ENCODE measurements around the gene BACE2. TPM values are rescaled to one million over a fixed set of nuclear protein-coding genes. Genes with fewer than 3 reads are reported as not detected.
"Not testable (repeated sequence)": the region's sequence is repeated elsewhere in the genome, so short reads cannot be mapped to it uniquely, and the experiment has no call there.

BACE2 gene
- total RNA-seq, 1 experiment from 2014 or later, result 40.8 TPM

DNA sequence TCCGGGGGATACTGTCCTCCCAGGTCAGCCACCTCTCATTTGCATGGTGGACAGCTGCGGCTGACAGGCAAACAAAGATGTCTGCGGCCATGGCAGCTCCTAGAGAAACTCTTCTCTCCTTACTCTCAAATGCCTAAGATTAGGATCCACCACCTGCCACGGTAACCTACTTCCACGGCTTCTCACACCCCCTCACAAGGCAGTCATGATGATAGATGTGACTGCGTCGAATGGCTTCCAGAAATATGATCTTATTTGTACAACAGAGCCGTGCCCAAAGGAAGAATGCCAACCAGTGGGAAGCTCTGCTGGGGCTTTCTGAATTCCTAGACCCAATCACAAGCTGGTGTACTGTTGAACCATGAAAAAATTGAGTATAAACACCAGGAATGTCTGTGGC, 73.4 kb downstream of the BACE2 start:
- TF ChIP-seq, protein P1, sequence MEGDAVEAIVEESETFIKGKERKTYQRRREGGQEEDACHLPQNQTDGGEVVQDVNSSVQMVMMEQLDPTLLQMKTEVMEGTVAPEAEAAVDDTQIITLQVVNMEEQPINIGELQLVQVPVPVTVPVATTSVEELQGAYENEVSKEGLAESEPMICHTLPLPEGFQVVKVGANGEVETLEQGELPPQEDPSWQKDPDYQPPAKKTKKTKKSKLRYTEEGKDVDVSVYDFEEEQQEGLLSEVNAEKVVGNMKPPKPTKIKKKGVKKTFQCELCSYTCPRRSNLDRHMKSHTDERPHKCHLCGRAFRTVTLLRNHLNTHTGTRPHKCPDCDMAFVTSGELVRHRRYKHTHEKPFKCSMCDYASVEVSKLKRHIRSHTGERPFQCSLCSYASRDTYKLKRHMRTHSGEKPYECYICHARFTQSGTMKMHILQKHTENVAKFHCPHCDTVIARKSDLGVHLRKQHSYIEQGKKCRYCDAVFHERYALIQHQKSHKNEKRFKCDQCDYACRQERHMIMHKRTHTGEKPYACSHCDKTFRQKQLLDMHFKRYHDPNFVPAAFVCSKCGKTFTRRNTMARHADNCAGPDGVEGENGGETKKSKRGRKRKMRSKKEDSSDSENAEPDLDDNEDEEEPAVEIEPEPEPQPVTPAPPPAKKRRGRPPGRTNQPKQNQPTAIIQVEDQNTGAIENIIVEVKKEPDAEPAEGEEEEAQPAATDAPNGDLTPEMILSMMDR (conservative IDR thresholded peaks at IDR 0.05), result no peak
- TF ChIP-seq EZH2 (IDR thresholded peaks at IDR 0.05; ENCODE audit: low read depth), result no peak
- H4K20me1 ChIP-seq (ENCODE audit: insufficient read depth), result no peaks in the 10 kb centered on the region
- H3K79me2 ChIP-seq (ENCODE audit: low read depth), result no peaks in the 10 kb centered on the region
- no peaks in the 10 kb centered on the region for H3K4me1 ChIP-seq (replicated peaks; ENCODE audit: insufficient read depth)
- ChIA-PET POLR2A (ENCODE audit: unreplicated experiment) (interaction anchor here (0.6 kb wide), 1 partner anchor 70 kb away, joined by 3 read pairs; no protein-coding TSS in a partner anchor), CTCF (no interaction called here)
- H3K4me2 ChIP-seq, result no peak overlapping the region
- H3K27me3 ChIP-seq (ENCODE audit: insufficient read depth, low read depth), result no peaks in the 10 kb centered on the region
- no peaks in the 10 kb centered on the region for H3K9me3 ChIP-seq (ENCODE audit: insufficient read depth, low read depth)
- no peaks in the 10 kb centered on the region for H3K36me3 ChIP-seq (ENCODE audit: low read depth)
- no peak for DNase-seq
- no peak overlapping the region for H3K27ac ChIP-seq
- H2AFZ ChIP-seq, result no peak overlapping the region
- H3K9me2 ChIP-seq (ENCODE audit: insufficient read depth), result no peaks in the 10 kb centered on the region
- BruUV-seq (replicated peaks), result no TSS peak
- intact Hi-C loops (cut with micrococcal nuclease; ENCODE audit: unreplicated experiment), result no loop called here
- H3F3A ChIP-seq (ENCODE audit: insufficient read depth, low read depth), result no peaks in the 10 kb centered on the region
- no peak overlapping the region for H3K4me3 ChIP-seq

DNA sequence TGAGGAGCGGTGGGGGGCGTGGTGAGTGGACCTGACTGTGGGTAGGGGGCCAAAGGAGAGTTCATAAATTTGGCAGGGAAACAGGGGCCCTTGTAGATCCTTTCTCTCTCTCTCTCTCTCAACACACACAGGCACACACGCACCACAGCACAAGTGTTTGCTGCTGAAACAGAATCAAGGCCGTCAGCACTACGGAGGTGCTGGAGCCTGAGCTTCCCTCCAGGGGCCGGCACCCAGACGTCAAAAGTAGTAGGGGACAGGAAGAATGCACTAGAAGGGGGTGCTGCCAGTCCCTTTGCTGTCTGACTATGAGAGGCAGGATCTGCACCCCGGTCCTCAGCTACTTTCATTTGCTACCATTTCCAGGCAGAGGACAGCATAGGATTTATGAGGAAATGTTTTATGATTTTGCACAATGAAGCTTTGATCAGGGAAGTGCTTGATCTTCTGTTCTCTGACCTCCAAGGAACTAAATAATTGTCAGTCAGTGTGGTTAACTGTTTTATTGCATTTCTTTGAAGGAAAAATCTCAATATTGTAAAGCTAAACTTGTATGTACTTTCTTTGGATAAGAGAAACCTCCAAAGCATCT, 74.4 kb downstream of the BACE2 start:
- no peak overlapping the region for H3K4me3 ChIP-seq
- H3K4me1 ChIP-seq (replicated peaks; ENCODE audit: insufficient read depth), result no peaks in the 10 kb centered on the region
- POLR2A ChIA-PET (ENCODE audit: unreplicated experiment), result no interaction called here
- H3K79me2 ChIP-seq (ENCODE audit: low read depth), result no peaks in the 10 kb centered on the region
- no peaks in the 10 kb centered on the region for H3F3A ChIP-seq (ENCODE audit: insufficient read depth, low read depth)
- H3K27ac ChIP-seq, result no peak overlapping the region
- TF ChIP-seq, protein P1 (conservative IDR thresholded peaks at IDR 0.05), result no peak
- TF ChIP-seq EZH2 (IDR thresholded peaks at IDR 0.05; ENCODE audit: low read depth), result no peak
- H4K20me1 ChIP-seq (ENCODE audit: insufficient read depth), result no peaks in the 10 kb centered on the region
- no TSS peak for BruUV-seq (replicated peaks)
- H3K9me2 ChIP-seq (ENCODE audit: insufficient read depth), result no peaks in the 10 kb centered on the region
- H3K36me3 ChIP-seq (ENCODE audit: low read depth), result no peaks in the 10 kb centered on the region
- intact Hi-C loops (cut with micrococcal nuclease; ENCODE audit: unreplicated experiment), result no loop called here
- no peak for DNase-seq
- H3K9me3 ChIP-seq (ENCODE audit: insufficient read depth, low read depth), result no peaks in the 10 kb centered on the region
- H2AFZ ChIP-seq, result no peak overlapping the region
- no peaks in the 10 kb centered on the region for H3K27me3 ChIP-seq (ENCODE audit: insufficient read depth, low read depth)
- CTCF ChIA-PET, result no interaction called here
- H3K4me2 ChIP-seq, result no peak overlapping the region

DNA sequence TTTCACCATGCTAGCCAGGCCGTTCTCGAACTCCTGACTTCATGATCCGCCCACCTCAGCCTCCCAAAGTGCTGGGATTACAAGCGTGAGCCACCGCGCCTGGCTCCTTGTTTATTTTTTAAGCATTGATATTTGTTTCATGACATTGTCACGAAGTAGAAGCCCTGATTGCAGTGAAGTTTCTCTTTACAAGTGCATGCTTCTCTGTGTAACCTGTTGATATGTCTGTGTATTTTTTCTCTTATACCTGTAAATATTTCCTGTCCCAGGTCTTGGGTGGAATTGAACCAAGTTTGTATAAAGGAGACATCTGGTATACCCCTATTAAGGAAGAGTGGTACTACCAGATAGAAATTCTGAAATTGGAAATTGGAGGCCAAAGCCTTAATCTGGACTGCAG, 75.1 kb downstream of the BACE2 start:
- Histone ChIP-seq H2AFZ (no peak overlapping the region), H3K4me3 (no peak overlapping the region), H3K4me2 (no peak overlapping the region), H3K27ac (no peak overlapping the region), H3K9me3 (ENCODE audit: insufficient read depth, low read depth) (no peaks in the 10 kb centered on the region), H3F3A (ENCODE audit: insufficient read depth, low read depth) (no peaks in the 10 kb centered on the region), H4K20me1 (ENCODE audit: insufficient read depth) (no peaks in the 10 kb centered on the region), H3K36me3 (ENCODE audit: low read depth) (no peaks in the 10 kb centered on the region), H3K79me2 (ENCODE audit: low read depth) (no peaks in the 10 kb centered on the region), H3K9me2 (ENCODE audit: insufficient read depth) (no peaks in the 10 kb centered on the region), H3K27me3 (ENCODE audit: insufficient read depth, low read depth) (no peaks in the 10 kb centered on the region), H3K4me1 (replicated peaks; ENCODE audit: insufficient read depth) (no peaks in the 10 kb centered on the region)
- intact Hi-C loops (cut with micrococcal nuclease; ENCODE audit: unreplicated experiment), result no loop called here
- no peak for DNase-seq
- BruUV-seq (replicated peaks), result no TSS peak
- no peak for TF ChIP-seq EZH2 (IDR thresholded peaks at IDR 0.05; ENCODE audit: low read depth)
- TF ChIP-seq, protein P1 (conservative IDR thresholded peaks at IDR 0.05), result no peak
- POLR2A ChIA-PET (ENCODE audit: unreplicated experiment), result interaction anchor here (0.6 kb wide), 1 partner anchor 1070 kb away, joined by 3 read pairs; no protein-coding TSS in a partner anchor
- CTCF ChIA-PET, result no interaction called here

DNA sequence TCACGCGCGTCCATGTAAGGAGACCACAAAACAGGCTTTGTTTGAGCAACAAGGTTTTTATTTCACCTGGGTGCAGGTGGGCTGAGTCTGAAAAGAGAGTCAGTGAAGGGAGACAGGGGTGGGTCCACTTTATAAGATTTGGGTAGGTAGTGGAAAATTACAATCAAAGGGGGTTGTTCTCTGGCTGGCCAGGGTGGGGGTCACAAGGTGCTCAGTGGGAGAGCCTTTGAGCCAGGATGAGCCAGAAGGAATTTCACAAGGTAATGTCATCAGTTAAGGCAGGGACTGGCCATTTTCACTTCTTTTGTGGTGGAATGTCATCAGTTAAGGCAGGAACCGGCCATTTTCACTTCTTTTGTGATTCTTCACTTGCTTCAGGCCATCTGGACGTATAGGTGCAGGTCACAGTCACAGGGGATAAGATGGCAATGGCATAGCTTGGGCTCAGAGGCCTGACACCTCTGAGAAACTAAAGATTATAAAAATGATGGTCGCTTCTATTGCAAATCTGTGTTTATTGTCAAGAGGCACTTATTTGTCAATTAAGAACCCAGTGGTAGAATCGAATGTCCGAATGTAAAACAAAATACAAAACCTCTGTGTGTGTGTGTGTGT, 76.4 kb downstream of the BACE2 start:
- POLR2A ChIA-PET (ENCODE audit: unreplicated experiment); H4K20me1 ChIP-seq (ENCODE audit: insufficient read depth); H3K27me3 ChIP-seq (ENCODE audit: insufficient read depth, low read depth); H3K9me3 ChIP-seq (ENCODE audit: insufficient read depth, low read depth); DNase-seq; CTCF ChIA-PET; H3K4me1 ChIP-seq (replicated peaks; ENCODE audit: insufficient read depth); H3K4me3 ChIP-seq; H3K36me3 ChIP-seq (ENCODE audit: low read depth); H3K4me2 ChIP-seq; H2AFZ ChIP-seq; H3K27ac ChIP-seq; intact Hi-C loops (cut with micrococcal nuclease; ENCODE audit: unreplicated experiment); H3K9me2 ChIP-seq (ENCODE audit: insufficient read depth); H3K79me2 ChIP-seq (ENCODE audit: low read depth); H3F3A ChIP-seq (ENCODE audit: insufficient read depth, low read depth); BruUV-seq (replicated peaks): not testable (repeated sequence)
